Ovary (tissue), 9 donors: Measurements from ENCODE around the gene SMOC2. TPM values are rescaled to one million over a fixed set of nuclear protein-coding genes. Genes with fewer than 3 reads are reported as not detected.

Experiments used
- DNase-seq, 5 donors: peaks; one replicate each; pipeline ENCODE4 v3.0.0-alpha.2; 2019 to 2020
- H3K27ac ChIP-seq, 2 donors: fragments of 200-600 bp; one replicate each; pipeline versions ENCODE4 v1.5.1 to v1.8.0; 2019 to 2022
- H3K27me3 ChIP-seq: fragments of 200-600 bp; one replicate; pipeline ENCODE4 v1.8.0; 2022
- H3K36me3 ChIP-seq: fragments of 200-600 bp; sonication (generic); one replicate; pipeline ENCODE4 v1.5.1; 2019
- H3K4me1 ChIP-seq: one replicate; pipeline ENCODE4 v1.8.1; 2013; ENCODE audit warnings: mild to moderate bottlenecking, moderate library complexity; ENCODE audit not compliant: insufficient read depth
- H3K4me3 ChIP-seq: fragments of 200-600 bp; sonication (generic); one replicate; pipeline ENCODE4 v1.5.1; 2017
- H3K9me3 ChIP-seq, 2 donors: fragments of 200-600 bp in 1 of 2; sonication (generic) in 1 of 2; one replicate each; pipeline versions ENCODE4 v1.5.1 to v1.8.1; 2013 to 2019; ENCODE audit warnings: mild to moderate bottlenecking in 1 of 2, moderate library complexity in 1 of 2
- CTCF ChIP-seq, 3 donors: fragments of 450-650 bp in 2 of 3; fragments of 200-600 bp in 1 of 3; IDR thresholded peaks; one replicate each; pipeline versions ENCODE4 v1.5.1 to v1.8.0; 2016 to 2022; ENCODE audit warnings: antibody characterized with exemption in 3 of 3, mild to moderate bottlenecking in 1 of 3
- EP300 ChIP-seq: sonication (generic); formaldehyde crosslinking; IDR thresholded peaks from one replicate; pipeline ENCODE4 v1.6.1; 2017; ENCODE audit warnings: antibody characterized with exemption
- POLR2A ChIP-seq: fragments of 450-650 bp; IDR thresholded peaks from one replicate; pipeline ENCODE4 v1.6.1; 2017; ENCODE audit warnings: antibody characterized with exemption, mild to moderate bottlenecking, moderate library complexity
- WGBS, 3 donors: extraction: QIAGEN DNeasy Blood & Tissue Kit in 1 of 3; methylation state at CpG; one replicate each; pipeline versions ENCODE4 v1.1.5 to v1.1.7; 2013 to 2017; 5-methylcytosine and 5-hydroxymethylcytosine counted together
- intact Hi-C, 4 donors: fragments of 100-400 bp; cut with DNase I; formaldehyde crosslinking; loops; one replicate each; pipeline versions ENCODE4 v1.11.0 to v1.15.1; 2022 to 2023
- polyA plus RNA-seq, 2 donors: library from polyadenylated mRNA; stranded (reverse); fragments of 200-250 nt in 1 of 2; fragments of 350-450 nt in 1 of 2; fragmentation: Illumina TruSeq in 1 of 2; extraction: RNeasy Lipid Tissue Mini Kit (QIAGEN cat#74804) in 1 of 2; gene quantifications; one replicate each; pipeline ENCODE4 v1.2.3, GENCODE V29; 2013 to 2014
- total RNA-seq, 7 donors: library from RNA; depleted of rRNA in 2 of 7; stranded (reverse); fragments of >200 nt in 2 of 7; fragmentation: NEBNext Ultra II Directional in 3 of 7; extraction: Animal tissue kit (Norgen Biotek cat#: 25700) in 3 of 7; gene quantifications; one replicate each; pipeline versions ENCODE4 v1.1.0 to v1.2.4, GENCODE V29; 2016 to 2023
- donor health status: DM: no; HTN: no; CAD: no; lungs with moderate emphysema.
- donor health status: DM: no; HTN: no; CAD: no.
- donor health status: Bipolar disorder and iron deficiency.
- donor health status: DM: yes; HTN: yes; CAD: no.
- donor health status: DM: no; HTN: no; CAD: no.
- donor health status: DM: yes; HTN: yes; CAD: no.

SMOC2 gene
- total and polyA plus RNA-seq, 9 donors, result 84.4 to 272 (median 129) TPM

- DNase-seq, result no peak
- intact Hi-C loops, result no loop called here
- Histone ChIP-seq H3K27me3 (no peaks in the 10 kb centered on the region), H3K27ac (no peak overlapping the region), H3K36me3 (no peaks in the 10 kb centered on the region), H3K4me1 (peaks cover 4% of the 10 kb centered on the region), H3K9me3 (no peaks in the 10 kb centered on the region), H3K4me3 (no peak overlapping the region)
- WGBS, 3 donors, result 91 to 95% (median 91%) methylated on average over 8 of the region's 8 CpGs
- no peak for TF ChIP-seq EP300
- no peak for TF ChIP-seq CTCF (IDR thresholded peaks at IDR 0.05)
- TF ChIP-seq POLR2A, result no peak
Observed at GRCh38 chr6:168557512-168557911, 116.5 kb downstream of the SMOC2 start.

GRCh38 chr6:168558686-168559085 is 117.7 kb downstream of the SMOC2 start:
- Histone ChIP-seq H3K27me3 (no peaks in the 10 kb centered on the region), H3K4me3 (no peak overlapping the region), H3K27ac (no peak overlapping the region), H3K36me3 (no peaks in the 10 kb centered on the region), H3K9me3 (no peaks in the 10 kb centered on the region), H3K4me1 (peaks cover 4% of the 10 kb centered on the region)
- no peak for DNase-seq
- 92 to 94% (median 93%) methylated on average over 20 of the region's 20 CpGs for WGBS, 3 donors
- intact Hi-C loops, result no loop called here
- TF ChIP-seq CTCF (IDR thresholded peaks at IDR 0.05), result no peak
- TF ChIP-seq POLR2A, result no peak
- no peak for TF ChIP-seq EP300

GRCh38 chr6:168559574-168560098 is 118.7 kb downstream of the SMOC2 start:
- H3K9me3 ChIP-seq, result no peaks in the 10 kb centered on the region
- no peaks in the 10 kb centered on the region for H3K27me3 ChIP-seq
- H3K4me1 ChIP-seq, result no peaks in the 10 kb centered on the region
- TF ChIP-seq EP300 (no peak), POLR2A (no peak), CTCF (IDR thresholded peaks at IDR 0.05) (no peak)
- DNase-seq, result no peak
- 23 to 40% (median 31%) methylated on average over 6 of the region's 6 CpGs for WGBS, 3 donors
- no peak overlapping the region for H3K4me3 ChIP-seq
- intact Hi-C loops, result no loop called here
- no peaks in the 10 kb centered on the region for H3K36me3 ChIP-seq
- no peak overlapping the region for H3K27ac ChIP-seq

- no peak overlapping the region for H3K27ac ChIP-seq
- intact Hi-C loops, result no loop called here
- no peak for DNase-seq
- WGBS, 3 donors, result 52 to 67% (median 60%) methylated on average over 6 of the region's 6 CpGs
- no peak for TF ChIP-seq POLR2A
- no peak for TF ChIP-seq CTCF (IDR thresholded peaks at IDR 0.05)
- no peak for TF ChIP-seq EP300
- no peak overlapping the region for H3K4me3 ChIP-seq
- no peaks in the 10 kb centered on the region for H3K27me3 ChIP-seq
- H3K4me1 ChIP-seq, result no peaks in the 10 kb centered on the region
- no peaks in the 10 kb centered on the region for H3K36me3 ChIP-seq
- H3K9me3 ChIP-seq, result no peaks in the 10 kb centered on the region
Observed at GRCh38 chr6:168560126-168560525, 119.1 kb downstream of the SMOC2 start.
